Smooth muscle cell of the brain vasculature (primary cell): ENCODE data around the gene EEF2KMT.
"Not testable (repeated sequence)": the region's sequence is repeated elsewhere in the genome, so short reads cannot be mapped to it uniquely, and the experiment has no call there.

Experiments
- DNase-seq: peaks from one replicate; pipeline ENCODE4 v3.0.0-alpha.2; 2012; ENCODE audit warnings: low read depth, low spot score

EEF2KMT gene

GRCh38 chr16:5097470-5098220 lies at the start of gene EEF2KMT:
EEF2KMT (minus strand) TSS chr16:5097795; CDS start chr16:5097739, 56 bp downstream.
- peak; percentile 97 for DNase-seq

GRCh38 chr16:5144621-5144956 lies 47.0 kb upstream of the EEF2KMT start:
- DNase-seq: not testable (repeated sequence)

- DNase-seq: no peak
Observed at GRCh38 chr16:5143761-5144620, 46.4 kb upstream of the EEF2KMT start.

- not testable (repeated sequence) for DNase-seq
Observed at GRCh38 chr16:5140151-5140550, 42.6 kb upstream of the EEF2KMT start.

GRCh38 chr16:5134739-5135452 lies 37.3 kb upstream of the EEF2KMT start:
- not testable (repeated sequence) for DNase-seq

GRCh38 chr16:5132915-5133600 lies 35.5 kb upstream of the EEF2KMT start:
- not testable (repeated sequence) for DNase-seq

GRCh38 chr16:5131467-5132004 lies 33.9 kb upstream of the EEF2KMT start:
- DNase-seq: not testable (repeated sequence)

- DNase-seq: not testable (repeated sequence)
Observed at GRCh38 chr16:5117300-5118087, 19.9 kb upstream of the EEF2KMT start.

GRCh38 chr16:5116780-5117295 lies 19.2 kb upstream of the EEF2KMT start:
- DNase-seq: not testable (repeated sequence)

- DNase-seq: not testable (repeated sequence)
Observed at GRCh38 chr16:5110933-5111332, 13.3 kb upstream of the EEF2KMT start.

- DNase-seq: no peak
Observed at GRCh38 chr16:5108505-5109158, 11.0 kb upstream of the EEF2KMT start.

- not testable (repeated sequence) for DNase-seq
Observed at GRCh38 chr16:5105039-5105438, 7.4 kb upstream of the EEF2KMT start.

- DNase-seq: not testable (repeated sequence)
Observed at GRCh38 chr16:5103296-5104032, 5.9 kb upstream of the EEF2KMT start.

- DNase-seq: not testable (repeated sequence)
Observed at GRCh38 chr16:5099174-5099573, 1.6 kb upstream of the EEF2KMT start.

- DNase-seq: peak; percentile 12
Observed at GRCh38 chr16:5098221-5099159, 895 bp upstream of the EEF2KMT start.

GRCh38 chr16:5097061-5097469 lies 530 bp downstream of the EEF2KMT start:
- DNase-seq: not testable (repeated sequence)

- DNase-seq: not testable (repeated sequence)
Observed at GRCh38 chr16:5096437-5097060, 1.0 kb downstream of the EEF2KMT start.
